Iris pigment epithelial cell (primary cell): Measurements from ENCODE around the gene GAPDH.

ENCODE experiments used
- DNase-seq: peaks from one replicate; pipeline ENCODE4 v3.0.0-alpha.2; 2011; ENCODE audit warnings: low read depth

The GAPDH gene

DNA sequence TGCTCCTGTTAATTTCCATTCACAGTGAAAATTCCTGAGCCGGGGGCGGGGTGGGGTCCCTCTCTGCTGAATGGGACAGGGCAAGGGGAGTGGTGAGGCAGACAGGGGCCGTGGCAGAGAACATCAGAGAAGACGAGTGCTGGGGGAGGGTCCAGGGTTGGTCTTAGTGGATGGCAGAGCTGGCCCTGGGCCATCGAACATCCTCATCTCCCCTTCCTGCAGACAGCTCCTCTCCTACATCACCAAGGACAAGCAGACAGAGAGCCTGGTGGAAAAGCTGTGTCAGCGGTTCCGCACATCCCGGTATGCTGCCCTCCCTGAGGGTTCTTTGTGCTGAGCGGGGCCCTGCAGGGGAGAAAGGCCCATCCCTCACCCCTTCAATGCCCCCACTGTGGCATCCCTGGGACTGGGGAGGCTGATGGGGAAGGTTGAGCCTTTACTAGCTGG, 5.0 kb upstream of the GAPDH start:
- no peak for DNase-seq

GRCh38 chr12:6530576-6531260, 3.6 kb upstream of the GAPDH start:
- DNase-seq: no peak

- DNase-seq: peak; percentile 99
Observed at GRCh38 chr12:6532051-6532926, 2.0 kb upstream of the GAPDH start.

- DNase-seq: peak; percentile 62
Observed at GRCh38 chr12:6532927-6533652, 1.2 kb upstream of the GAPDH start.

DNA sequence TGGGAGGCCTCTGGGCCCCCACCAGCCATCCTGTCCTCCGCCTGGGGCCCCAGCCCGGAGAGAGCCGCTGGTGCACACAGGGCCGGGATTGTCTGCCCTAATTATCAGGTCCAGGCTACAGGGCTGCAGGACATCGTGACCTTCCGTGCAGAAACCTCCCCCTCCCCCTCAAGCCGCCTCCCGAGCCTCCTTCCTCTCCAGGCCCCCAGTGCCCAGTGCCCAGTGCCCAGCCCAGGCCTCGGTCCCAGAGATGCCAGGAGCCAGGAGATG, 729 bp upstream of the GAPDH start:
- no peak for DNase-seq

- DNase-seq: no peak
Observed at GRCh38 chr12:6534695-6534944, 303 bp downstream of the GAPDH start.

- DNase-seq: peak; percentile 90
Observed at GRCh38 chr12:6534945-6535696, 804 bp downstream of the GAPDH start.

GRCh38 chr12:6535697-6535946, 1.3 kb downstream of the GAPDH start:
- no peak for DNase-seq

- DNase-seq: peak; percentile 8
Observed at GRCh38 chr12:6535960-6536847, 1.9 kb downstream of the GAPDH start.

- peak; percentile 33 for DNase-seq
Observed at GRCh38 chr12:6536894-6537579, 2.7 kb downstream of the GAPDH start.

- DNase-seq: peak; percentile 77
Observed at GRCh38 chr12:6537580-6538419, 3.5 kb downstream of the GAPDH start.

DNA sequence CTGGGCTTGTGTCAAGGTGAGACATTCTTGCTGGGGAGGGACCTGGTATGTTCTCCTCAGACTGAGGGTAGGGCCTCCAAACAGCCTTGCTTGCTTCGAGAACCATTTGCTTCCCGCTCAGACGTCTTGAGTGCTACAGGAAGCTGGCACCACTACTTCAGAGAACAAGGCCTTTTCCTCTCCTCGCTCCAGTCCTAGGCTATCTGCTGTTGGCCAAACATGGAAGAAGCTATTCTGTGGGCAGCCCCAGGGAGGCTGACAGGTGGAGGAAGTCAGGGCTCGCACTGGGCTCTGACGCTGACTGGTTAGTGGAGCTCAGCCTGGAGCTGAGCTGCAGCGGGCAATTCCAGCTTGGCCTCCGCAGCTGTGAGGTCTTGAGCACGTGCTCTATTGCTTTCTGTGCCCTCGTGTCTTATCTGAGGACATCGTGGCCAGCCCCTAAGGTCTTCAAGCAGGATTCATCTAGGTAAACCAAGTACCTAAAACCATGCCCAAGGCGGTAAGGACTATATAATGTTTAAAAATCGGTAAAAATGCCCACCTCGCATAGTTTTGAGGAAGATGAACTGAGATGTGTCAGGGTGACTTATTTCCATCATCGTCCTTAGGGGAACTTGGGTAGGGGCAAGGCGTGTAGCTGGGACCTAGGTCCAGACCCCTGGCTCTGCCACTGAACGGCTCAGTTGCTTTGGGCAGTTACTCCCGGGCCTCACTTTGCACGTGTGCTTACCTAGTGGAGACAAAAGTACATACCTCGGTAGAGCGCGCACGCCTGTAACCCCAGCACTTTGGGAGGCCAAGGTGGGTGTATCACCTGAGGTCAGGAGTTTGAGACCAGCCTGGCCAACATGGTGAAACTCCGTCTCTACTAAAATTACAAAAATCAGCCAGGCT, 4.3 kb downstream of the GAPDH start:
- peak; percentile 25 for DNase-seq

DNA sequence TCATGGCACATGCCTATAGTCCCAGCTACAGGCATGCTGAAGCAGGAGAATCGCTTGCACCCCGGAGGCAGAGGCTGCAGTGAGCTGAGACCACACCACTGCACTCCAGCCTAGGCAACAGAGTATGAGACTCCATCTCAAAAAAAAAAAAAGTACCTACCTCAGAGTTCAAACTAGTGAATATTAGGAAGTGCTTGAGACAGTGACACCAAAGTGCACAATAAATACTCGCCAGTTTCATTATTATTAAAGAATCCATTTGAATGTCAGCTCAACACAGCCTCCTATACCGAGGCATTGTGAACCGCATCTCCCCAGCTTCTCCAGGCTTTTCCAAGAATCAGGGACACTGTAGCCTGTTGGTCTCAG, 5.0 kb downstream of the GAPDH start:
- DNase-seq: no peak

- no peak for DNase-seq
Observed at GRCh38 chr12:6539707-6540134, 5.4 kb downstream of the GAPDH start.

DNA sequence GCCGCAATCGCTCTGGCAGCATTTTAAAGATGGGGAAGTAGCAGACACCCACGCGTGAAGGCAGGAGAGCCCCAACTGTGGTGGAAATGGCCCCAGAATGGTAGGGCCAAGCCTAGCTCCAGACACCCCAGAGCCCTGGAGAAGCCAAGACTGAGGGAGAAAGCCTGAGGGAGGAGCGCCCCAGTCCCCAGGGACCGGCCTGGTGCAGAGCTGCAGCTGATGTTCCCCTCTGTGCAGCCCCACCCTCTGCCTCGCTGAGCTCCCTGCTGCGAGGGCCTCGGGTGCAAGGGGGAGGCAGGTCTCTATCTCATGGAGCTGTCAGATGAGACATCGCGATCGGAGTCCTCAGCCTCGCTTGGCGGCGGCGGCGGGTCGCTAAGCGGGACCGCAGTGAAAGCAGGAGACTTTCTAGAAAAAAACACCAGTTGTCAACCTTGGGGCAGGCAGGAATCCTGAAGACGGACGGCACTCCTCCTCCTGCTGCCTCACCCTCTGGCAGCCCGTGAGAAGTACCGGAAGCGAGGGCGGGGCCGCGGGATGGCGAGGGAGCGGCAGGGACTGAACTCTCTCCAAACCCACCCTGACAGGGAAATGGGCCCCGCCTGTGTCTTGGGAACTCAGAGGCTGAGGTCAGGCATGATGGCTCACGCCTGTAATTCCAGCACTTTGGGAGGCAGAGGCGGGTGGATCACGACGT, 6.0 kb downstream of the GAPDH start:
- DNase-seq: peak; percentile 89

DNA sequence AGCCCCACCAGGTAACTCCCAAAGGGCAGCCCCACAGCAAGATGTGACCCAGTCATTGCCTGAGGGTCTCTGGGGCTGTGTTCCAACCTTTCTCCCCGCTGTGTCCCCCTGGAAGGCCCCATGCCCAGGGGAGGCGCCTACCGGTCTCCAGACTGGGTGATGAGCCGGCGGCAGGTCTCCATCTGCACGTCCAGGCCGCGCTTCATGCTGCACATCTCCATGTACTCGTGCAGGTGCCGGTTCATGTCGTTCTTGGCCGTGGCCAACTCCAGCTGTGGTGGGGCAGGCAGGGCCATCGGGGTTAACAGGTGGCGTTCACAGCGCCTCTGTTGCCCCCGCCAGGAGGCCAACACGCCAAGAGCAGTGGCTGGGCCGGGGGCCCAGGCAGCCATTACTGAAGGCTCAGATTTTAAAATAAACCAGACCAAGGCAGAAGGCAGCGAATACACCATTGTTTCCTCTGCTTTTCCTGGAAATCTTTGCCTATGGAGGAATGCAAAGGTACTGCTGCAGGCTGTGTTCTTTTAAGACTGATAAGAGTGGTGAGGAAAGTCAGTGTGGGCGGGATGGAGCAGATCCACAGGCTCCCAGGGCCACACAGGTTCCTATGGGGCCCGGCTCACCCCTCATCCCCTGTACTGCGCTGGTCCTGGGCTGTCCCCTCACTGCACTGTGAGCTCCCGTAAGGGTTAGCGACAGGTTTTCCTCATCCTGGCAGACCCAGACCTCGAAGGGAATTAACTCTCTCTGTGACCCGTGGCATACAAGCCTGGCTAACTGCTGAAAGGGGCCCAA, 7.3 kb downstream of the GAPDH start:
- no peak for DNase-seq

DNA sequence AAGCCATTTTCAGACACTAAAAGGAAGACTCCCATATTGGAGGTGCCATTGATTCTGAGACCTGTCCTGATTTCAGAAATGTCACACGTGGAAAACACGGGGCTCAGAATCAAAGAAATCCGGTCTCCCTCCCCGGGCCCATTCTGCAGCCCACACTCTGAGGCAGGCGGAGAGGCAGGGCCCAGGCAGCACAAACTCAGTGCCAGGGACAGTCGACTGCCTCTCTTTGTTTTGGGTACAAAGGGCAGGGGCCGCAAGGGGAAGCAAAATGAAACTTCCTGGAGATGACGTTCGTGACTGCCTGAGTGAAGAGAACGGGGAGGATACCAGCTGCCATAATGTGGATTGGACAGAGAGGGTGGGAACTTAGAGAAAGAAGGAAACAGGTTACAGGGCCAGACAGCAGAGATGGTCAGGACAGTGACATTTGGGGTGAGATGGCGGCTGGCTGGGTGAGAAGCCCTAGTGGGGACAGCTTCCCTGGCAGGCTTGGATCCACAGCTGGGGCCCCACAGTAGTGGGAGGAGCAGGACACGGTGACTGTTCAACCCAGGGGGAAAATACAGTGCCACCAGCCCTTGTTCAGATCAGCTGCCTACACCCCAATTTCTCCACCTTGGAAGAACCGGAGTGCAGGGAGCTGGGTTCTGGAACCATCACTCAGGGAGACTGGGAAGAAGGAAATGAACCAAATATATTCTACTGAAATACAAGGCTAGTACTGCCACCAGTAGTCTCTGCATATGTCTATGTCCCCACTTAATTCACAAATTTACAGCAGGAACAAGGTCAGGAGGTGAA, 8.1 kb downstream of the GAPDH start:
- DNase-seq: no peak
